Measurements from ENCODE around the gene NHSL1.

Gene NHSL1

GRCh38 chr6:138400326-138400725, 99.0 kb downstream of the NHSL1 start:
- no peak for DNase-seq

GRCh38 chr6:138397128-138398122, 101.9 kb downstream of the NHSL1 start:
- no peak for DNase-seq

GRCh38 chr6:138396709-138397108, 102.6 kb downstream of the NHSL1 start:
- DNase-seq, result no peak

GRCh38 chr6:138393871-138394783, 105.2 kb downstream of the NHSL1 start:
- DNase-seq, result no peak

GRCh38 chr6:138389551-138389950, 109.7 kb downstream of the NHSL1 start:
- no peak for DNase-seq

GRCh38 chr6:138387577-138388368, 111.5 kb downstream of the NHSL1 start:
- no peak for DNase-seq

- no peak for DNase-seq
These were observed 112.4 kb downstream of the NHSL1 start for GRCh38 chr6:138386897-138387296.

- DNase-seq, result no peak
These were observed 115.5 kb downstream of the NHSL1 start for GRCh38 chr6:138383776-138384175.

GRCh38 chr6:138382498-138383265, 116.6 kb downstream of the NHSL1 start:
- no peak for DNase-seq

- no peak for DNase-seq
These were observed 120.8 kb downstream of the NHSL1 start for GRCh38 chr6:138378463-138378862.

- no peak for DNase-seq
These were observed 121.5 kb downstream of the NHSL1 start, which contains the start of gene SMIM28 for GRCh38 chr6:138377844-138378243. TSS of gene SMIM28 (plus strand) at chr6:138377905. CDS start at chr6:138378073, 168 bp downstream.

GRCh38 chr6:138377042-138377441, 122.3 kb downstream of the NHSL1 start:
- DNase-seq, result no peak

- DNase-seq, result no peak
These were observed 124.5 kb downstream of the NHSL1 start for GRCh38 chr6:138374815-138375214.

GRCh38 chr6:138374230-138374629, 125.1 kb downstream of the NHSL1 start:
- DNase-seq, result no peak

GRCh38 chr6:138372711-138373463, 126.4 kb downstream of the NHSL1 start:
- no peak for DNase-seq

All from activated CD4-positive, alpha-beta T cell treated with anti-CD3 and anti-CD28 coated beads, Interleukin-2, amount 50 U/mL, for 1 hour (primary cell).